NT2/D1 (cell line): Measurements from ENCODE around the gene FAM222B.
"Not testable (repeated sequence)": the region's sequence is repeated elsewhere in the genome, so short reads cannot be mapped to it uniquely, and the experiment has no call there.

Source experiments
- YY1 ChIP-seq: IDR thresholded peaks from 2 replicates; pipeline ENCODE4 v1.6.1; 2011; ENCODE audit not compliant: insufficient read length, insufficient read depth
- ZNF274 ChIP-seq: IDR thresholded peaks from 2 replicates; pipeline ENCODE4 v1.6.1; 2011; ENCODE audit warnings: mild to moderate bottlenecking, low read depth, low read length

DNA sequence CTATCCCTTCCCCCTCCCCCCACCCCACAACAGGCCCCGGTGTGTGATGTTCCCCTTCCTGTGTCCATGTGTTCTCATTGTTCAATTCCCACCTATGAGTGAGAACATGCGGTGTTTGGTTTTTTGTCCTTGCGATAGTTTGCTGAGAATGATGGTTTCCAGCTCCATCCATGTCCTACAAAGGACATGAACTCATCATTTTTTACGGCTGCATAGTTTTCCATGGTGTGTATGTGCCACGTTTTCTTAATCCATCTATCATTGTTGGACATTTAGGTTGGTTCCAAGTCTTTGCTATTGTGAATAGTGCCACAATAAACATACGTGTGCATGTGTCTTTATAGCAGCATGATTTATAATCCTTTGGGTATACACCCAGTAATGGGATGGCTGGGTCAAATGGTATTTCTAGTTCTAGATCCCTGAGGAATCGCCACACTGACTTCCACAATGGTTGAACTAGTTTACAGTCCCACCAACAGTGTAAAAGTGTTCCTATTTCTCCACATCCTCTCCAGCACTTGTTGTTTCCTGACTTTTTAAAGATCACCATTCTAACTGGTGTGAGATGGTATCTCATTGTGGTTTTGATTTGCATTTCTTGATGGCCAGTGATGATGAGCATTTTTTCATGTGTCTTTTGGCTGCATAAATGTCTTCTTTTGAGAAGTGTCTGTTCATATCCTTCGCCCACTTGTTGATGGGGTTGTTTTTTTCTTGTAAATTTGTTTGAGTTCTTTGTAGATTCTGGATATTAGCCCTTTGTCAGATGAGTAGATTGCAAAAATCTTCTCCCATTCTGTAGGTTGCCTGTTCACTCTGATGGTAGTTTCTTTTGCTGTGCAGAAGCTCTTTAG is 106.4 kb downstream of the FAM222B start:
- not testable (repeated sequence) for TF ChIP-seq ZNF274, YY1
